Measurements from ENCODE around the gene MAP3K15.
"Not testable (repeated sequence)": the region's sequence is repeated elsewhere in the genome, so short reads cannot be mapped to it uniquely, and the experiment has no call there.

MAP3K15 gene

GRCh38 chrX:19517965-19518364, 2.7 kb upstream of the MAP3K15 start:
- DNase-seq = no peak

DNA sequence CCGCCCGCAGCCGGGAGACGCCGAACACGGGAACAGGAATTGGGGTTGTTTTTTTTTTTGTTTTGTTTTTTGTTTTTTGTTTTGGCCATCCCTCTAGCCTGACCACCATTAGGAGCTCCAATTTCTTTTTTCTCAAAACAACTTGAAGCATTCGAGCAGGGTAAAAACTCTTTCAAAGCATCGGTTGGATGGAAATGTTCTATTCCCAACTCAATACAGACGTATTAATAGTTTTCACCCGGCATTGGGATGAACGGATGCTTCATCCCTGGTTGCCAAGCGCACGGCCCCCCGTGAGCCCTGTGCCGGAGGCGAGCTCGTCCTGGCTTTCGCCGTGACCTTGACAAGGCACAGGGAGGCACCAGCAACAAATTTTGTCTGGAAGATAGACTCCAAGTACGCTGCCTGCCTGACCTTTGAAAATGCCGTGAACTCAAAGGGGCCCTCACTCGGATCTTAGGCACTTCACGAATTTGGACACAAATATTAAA, 352 bp upstream of the MAP3K15 start:
- DNase-seq = no peak

- no peak for DNase-seq
Observed at GRCh38 chrX:19513383-19513782, 1.9 kb downstream of the MAP3K15 start.

DNA sequence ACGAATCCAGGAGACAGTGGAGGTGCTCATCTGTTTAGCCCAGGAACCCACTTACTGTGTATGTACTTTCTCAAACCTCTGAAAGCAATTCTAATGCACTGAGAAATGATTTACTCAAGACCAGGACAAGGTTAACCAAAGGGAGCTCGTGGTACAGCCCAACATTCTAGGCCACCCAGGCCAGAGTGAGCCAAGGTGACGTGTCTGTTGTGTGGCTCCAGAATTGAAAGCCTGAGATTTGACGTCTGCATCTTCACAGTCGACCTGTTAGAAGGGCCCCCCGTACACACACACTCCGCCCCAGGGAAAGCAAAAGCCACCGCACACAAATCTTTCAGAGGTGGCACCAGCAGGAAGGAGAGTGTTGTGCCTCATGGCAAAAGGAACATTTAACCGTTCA, 2.3 kb downstream of the MAP3K15 start:
- no peak for DNase-seq

- DNase-seq = no peak
Observed at GRCh38 chrX:19512359-19512758, 2.9 kb downstream of the MAP3K15 start.

DNA sequence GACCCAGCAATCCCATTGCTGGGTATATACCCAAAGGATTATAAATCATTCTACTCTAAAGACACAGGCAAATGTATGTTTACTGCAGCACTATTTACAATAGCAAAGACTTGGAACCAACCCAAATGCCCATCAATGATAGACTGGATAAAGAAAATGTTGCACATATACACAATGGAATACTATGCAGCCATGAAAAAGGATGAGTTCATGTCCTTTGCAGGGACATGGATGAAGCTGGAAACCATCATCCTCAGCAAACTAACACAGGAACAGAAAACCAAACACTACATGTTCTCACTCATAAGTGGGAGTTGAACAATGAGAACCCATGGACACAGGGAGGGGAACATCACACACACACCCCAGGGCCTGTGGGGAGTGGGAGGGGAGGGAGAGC, 3.5 kb downstream of the MAP3K15 start:
- not testable (repeated sequence) for DNase-seq

DNA sequence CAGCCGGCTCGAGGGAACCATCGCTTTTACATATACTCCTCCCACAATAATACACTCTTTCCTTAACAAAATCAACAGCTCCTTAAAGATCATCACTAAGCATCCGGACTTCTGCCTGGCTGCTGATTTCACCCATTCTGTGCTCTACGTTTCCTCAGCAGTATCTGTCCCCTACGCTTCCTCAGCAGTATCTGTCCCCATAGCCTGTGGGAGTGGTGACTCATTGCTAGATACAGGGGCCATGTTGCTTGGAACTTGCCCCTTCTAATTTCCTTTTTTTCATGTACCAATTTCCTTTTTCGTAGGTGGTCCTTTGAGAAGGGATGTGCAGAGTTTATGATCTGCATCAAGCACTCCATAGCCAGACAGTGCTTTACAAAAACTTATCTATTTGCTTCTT, 18.6 kb downstream of the MAP3K15 start:
- DNase-seq = no peak

DNA sequence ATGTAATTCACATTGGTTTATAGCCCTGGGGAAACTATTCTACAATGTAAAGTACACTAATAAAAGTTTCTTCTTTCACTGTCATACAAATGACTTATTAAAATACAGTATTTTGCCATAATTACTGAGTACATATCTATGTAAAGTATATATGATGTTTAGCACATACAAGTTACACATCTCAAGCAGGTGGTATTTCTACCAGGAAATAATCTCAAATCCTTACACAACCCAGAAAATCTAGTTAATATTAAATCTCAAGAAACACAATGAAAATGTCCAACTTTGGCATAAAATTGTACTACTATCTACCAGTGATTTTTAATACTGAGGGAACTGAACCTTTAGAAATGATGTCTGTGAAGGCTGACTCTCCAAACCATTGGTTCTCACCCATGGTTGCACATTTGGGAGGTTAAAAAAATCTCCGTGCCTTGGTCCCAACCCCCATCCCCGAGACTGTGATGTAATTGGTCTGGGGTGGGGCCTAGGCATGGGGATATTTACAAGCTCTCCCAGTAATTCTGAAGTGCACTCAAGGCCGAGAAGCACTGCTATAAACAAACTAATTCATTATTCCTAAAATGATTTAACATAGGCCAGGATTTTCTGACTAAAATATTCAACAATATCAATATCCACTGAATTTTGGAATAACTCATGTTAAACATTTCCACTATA, 27.6 kb downstream of the MAP3K15 start:
- no peak for DNase-seq

DNA sequence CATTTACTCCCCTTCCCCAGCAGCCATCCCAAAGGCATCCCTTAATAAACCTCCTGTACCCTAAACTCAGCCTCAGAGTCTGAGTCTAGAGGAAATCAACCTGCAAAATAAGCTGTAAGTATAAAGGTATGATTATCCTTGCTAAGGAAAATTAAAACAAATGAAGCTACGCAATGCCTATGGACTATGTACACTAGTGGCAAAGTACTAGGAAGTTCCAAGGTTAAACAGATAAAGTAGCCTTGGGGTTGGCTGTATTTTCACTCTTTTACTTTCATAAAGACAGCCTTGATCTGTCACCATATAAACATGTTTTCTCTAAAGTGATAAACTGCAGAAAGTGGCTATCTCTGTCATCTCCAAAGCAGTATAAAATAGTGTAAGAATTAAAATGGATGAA, 35.9 kb downstream of the MAP3K15 start:
- no peak for DNase-seq

DNA sequence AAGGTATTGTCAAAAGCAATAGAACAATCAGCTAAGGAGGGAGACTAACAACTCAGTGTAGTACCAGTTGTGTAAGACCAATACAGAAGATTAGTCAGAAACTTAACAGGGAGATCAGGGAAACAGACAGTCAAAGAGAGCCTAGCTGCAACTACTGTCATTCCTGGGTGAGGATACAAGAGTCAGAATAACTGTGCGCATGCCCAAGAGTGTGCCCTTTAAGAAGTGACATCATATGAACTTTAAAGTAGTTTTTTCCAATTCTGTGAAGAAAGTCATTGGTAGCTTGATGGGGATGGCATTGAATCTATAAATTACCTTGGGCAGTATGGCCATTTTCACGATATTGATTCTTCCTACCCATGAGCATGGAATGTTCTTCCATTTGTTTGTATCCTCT, 46.9 kb downstream of the MAP3K15 start:
- not testable (repeated sequence) for DNase-seq

DNA sequence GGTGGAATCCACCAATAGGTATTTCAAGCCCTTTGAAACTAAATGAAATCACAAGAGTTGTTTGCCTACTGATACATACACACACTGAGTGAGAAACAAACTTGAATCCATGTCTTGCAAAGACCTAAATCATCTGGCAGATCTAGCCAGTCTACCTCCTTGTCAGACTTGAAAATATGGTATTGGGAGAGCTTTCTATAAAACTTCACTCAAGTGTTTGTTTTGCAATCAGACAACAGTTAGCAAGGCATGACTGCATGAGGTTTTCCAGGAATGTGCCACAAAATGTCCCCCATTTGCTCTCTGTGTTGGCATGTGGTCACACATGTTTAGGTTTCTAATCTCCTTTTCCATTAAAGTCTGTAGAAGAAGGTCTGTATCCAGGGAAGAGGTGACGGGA, 52.4 kb downstream of the MAP3K15 start:
- DNase-seq = no peak

DNA sequence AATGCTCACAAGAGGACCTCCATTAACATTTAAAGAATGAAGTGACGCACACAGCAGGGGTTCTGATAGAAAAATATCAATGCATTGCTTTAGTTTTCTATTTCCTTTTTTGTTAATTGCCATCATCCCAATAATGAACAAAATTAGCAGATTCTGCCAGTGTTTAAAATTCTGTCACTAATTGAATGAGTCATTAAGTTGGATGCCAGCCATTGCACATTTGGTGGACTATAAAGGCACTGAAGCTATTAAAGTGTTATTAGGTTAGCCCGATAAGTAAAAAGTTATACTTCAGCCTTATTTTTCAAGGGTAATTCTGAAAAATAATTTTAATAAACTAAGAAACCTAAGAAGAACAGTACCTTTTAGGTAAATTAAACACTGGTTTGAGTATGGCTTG, 53.1 kb downstream of the MAP3K15 start:
- no peak for DNase-seq

GRCh38 chrX:19457662-19458061, 57.6 kb downstream of the MAP3K15 start:
- no peak for DNase-seq

DNA sequence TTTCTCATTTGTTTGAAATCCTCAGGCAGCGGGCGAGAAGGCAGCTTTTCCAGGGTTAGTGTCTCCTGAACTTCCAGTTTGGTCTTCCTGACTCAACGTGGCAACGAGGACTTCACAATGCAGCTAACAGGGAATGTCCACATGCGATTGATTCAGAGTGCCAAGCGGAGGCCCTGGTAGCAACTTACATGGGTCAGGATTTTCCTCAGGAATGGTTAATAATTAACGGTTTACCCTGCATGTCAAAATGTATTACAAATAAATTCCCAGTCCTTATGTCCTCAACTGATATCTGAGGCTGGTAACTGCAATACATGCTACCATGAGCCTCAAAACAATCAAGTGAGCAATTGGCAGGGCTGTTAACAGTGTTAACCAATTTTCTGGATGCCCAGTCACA, 67.2 kb downstream of the MAP3K15 start:
- DNase-seq = no peak

GRCh38 chrX:19446397-19446796, 68.9 kb downstream of the MAP3K15 start:
- DNase-seq = no peak

DNA sequence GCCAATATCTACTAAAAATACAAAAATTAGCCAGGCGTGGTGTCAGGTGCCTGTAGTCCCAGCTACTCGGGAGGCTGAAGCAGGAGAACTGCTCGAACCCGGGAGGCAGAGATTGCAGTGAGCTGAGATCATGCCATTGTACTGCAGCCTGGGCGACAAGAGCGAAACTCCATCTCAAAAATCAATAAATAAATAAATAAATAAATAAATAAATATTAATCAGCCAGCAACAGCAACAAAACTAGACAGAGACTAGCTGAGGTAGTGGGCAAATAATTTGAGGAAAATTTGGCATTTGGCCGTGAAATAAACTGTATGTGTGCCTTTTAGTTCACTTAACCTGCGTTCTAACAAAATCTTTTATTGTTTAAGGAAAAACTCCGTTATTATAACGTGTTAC, 69.5 kb downstream of the MAP3K15 start:
- DNase-seq = not testable (repeated sequence)

- no peak for DNase-seq
Observed at GRCh38 chrX:19443869-19444526, 71.3 kb downstream of the MAP3K15 start.

- no peak for DNase-seq
Observed at GRCh38 chrX:19440713-19441112, 74.6 kb downstream of the MAP3K15 start.

- not testable (repeated sequence) for DNase-seq
Observed at GRCh38 chrX:19422661-19423060, 92.6 kb downstream of the MAP3K15 start.

DNA sequence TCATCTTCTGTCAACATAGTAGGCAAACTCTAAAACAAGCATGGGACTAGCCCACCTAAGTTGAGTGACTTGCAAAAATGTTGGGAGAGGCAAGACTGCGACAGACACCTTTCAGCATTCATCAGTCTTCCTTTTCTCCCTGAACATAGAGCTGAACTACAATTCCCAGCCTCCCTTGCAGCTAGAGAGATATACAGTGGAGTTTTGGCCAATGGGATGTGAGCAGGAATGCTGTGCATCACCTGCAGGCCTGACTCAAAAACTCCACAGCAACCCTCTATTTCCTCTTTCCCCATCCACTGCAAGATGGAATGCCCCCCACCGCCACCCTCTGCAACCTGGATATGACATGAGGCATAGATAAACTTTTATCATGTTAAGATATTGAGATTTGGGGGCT, 105.0 kb downstream of the MAP3K15 start:
- no peak for DNase-seq

GRCh38 chrX:19403696-19404095, 111.6 kb downstream of the MAP3K15 start:
- no peak for DNase-seq

GRCh38 chrX:19392703-19393102, 122.6 kb downstream of the MAP3K15 start:
- no peak for DNase-seq

DNA sequence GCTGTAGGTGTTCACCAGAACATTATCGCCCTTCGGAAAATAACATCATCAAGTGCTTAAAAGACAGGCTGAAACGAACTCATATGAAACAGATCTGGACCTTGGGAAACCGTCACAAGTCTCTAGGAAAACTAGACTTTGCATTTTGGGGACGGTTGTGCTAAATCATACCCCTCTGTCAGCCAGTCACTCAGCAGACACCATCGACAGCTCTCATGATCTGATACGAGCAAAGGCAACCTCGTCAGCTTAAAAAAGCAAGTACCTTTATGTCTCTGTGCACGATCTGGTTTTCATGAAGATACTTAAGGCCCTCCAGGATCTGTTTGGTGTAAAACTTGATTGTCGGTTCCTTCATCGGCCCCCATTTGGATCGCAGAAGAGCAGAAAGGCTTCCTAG, 123.2 kb downstream of the MAP3K15 start:
- no peak for DNase-seq

- no peak for DNase-seq
Observed at GRCh38 chrX:19389227-19389845, 126.0 kb downstream of the MAP3K15 start.

Data from CD4-positive, alpha-beta T cell treated with Interleukin-4 for 4 hours (primary cell).